Astrocyte (in vitro differentiated cells and primary cell): ENCODE results near the gene CLIP2. TPM values are rescaled to one million over a fixed set of nuclear protein-coding genes. Genes with fewer than 3 reads are reported as not detected.

Source experiments
- DNase-seq: peaks from one replicate; pipeline ENCODE4 v3.0.0-alpha.2; 2010; ENCODE audit warnings: low read depth
- FAIRE-seq: peaks from 2 replicates; lab custom pipeline; 2011; peaks lifted over from hg19 to GRCh38; lab: Jason Lieb, UNC
- H2AFZ ChIP-seq: 2 replicates; pipeline ENCODE4 v1.6.0; 2012; ENCODE audit warnings: low read depth, low read length, inconsistent platforms
- H3K27ac ChIP-seq: 2 replicates; pipeline ENCODE4 v1.5.1; 2011; ENCODE audit warnings: low read depth, low read length, inconsistent platforms
- H3K27me3 ChIP-seq: 2 replicates; pipeline ENCODE4 v1.6.0; 2011; ENCODE audit warnings: low read length, inconsistent platforms; ENCODE audit not compliant: insufficient read depth
- H3K36me3 ChIP-seq: 2 replicates; pipeline ENCODE4 v1.5.1; 2011; ENCODE audit warnings: low read length, inconsistent platforms; ENCODE audit not compliant: insufficient read depth
- H3K4me1 ChIP-seq: 2 replicates; pipeline ENCODE4 v1.5.1; 2011; ENCODE audit warnings: low read length, inconsistent platforms; ENCODE audit not compliant: insufficient read depth
- H3K4me2 ChIP-seq: 2 replicates; pipeline ENCODE4 v1.6.0; 2012; ENCODE audit warnings: low read length, inconsistent platforms
- H3K4me3 ChIP-seq: 2 replicates; pipeline ENCODE4 v1.5.1; 2011; ENCODE audit warnings: low read depth, mild to moderate bottlenecking, low read length, inconsistent platforms; ENCODE audit not compliant: insufficient read depth
- H3K79me2 ChIP-seq: 2 replicates; pipeline ENCODE4 v1.6.0; 2012; ENCODE audit warnings: mild to moderate bottlenecking, low read length, inconsistent platforms; ENCODE audit not compliant: insufficient read depth
- H3K9ac ChIP-seq: 2 replicates; pipeline ENCODE4 v1.6.0; 2012; ENCODE audit warnings: mild to moderate bottlenecking, low read length, inconsistent platforms
- H3K9me3 ChIP-seq: 2 replicates; pipeline ENCODE4 v1.5.1; 2012; ENCODE audit warnings: low read depth, mild to moderate bottlenecking, low read length, inconsistent platforms; ENCODE audit not compliant: insufficient read depth
- H4K20me1 ChIP-seq: 2 replicates; pipeline ENCODE4 v1.6.0; 2012; ENCODE audit warnings: low read length, inconsistent platforms; ENCODE audit not compliant: insufficient read depth
- H3K27ac Mint-ChIP-seq: one replicate; pipeline ENCODE4 v1.8.0; 2021; ENCODE audit warnings: mild to moderate bottlenecking, mixed read lengths; ENCODE audit not compliant: unreplicated experiment
- H3K27me3 Mint-ChIP-seq: one replicate; pipeline ENCODE4 v1.8.0; 2021; ENCODE audit warnings: low read depth, mixed read lengths; ENCODE audit not compliant: unreplicated experiment
- H3K36me3 Mint-ChIP-seq: one replicate; pipeline ENCODE4 v1.8.0; 2021; ENCODE audit warnings: low read depth, mixed read lengths; ENCODE audit not compliant: unreplicated experiment
- H3K4me1 Mint-ChIP-seq: one replicate; pipeline ENCODE4 v1.8.0; 2021; ENCODE audit warnings: low read depth, mixed read lengths; ENCODE audit not compliant: unreplicated experiment
- H3K4me3 Mint-ChIP-seq: one replicate; pipeline ENCODE4 v1.8.0; 2021; ENCODE audit warnings: mild to moderate bottlenecking, moderate library complexity, mixed read lengths; ENCODE audit not compliant: unreplicated experiment
- H3K9me3 Mint-ChIP-seq: one replicate; pipeline ENCODE4 v1.8.0; 2021; ENCODE audit warnings: mild to moderate bottlenecking, mixed read lengths; ENCODE audit not compliant: unreplicated experiment
- EZH2 ChIP-seq: IDR thresholded peaks from 2 replicates; pipeline ENCODE4 v1.6.1; 2012; ENCODE audit warnings: mild to moderate bottlenecking, low read length, inconsistent platforms; ENCODE audit not compliant: insufficient read depth
- total RNA-seq: library from RNA; stranded (reverse); gene quantifications from 2 replicates; pipeline ENCODE4 v1.2.1, GENCODE V29; 2021
- TF ChIP-seq, protein P1 (sequence below): IDR thresholded peaks from 2 replicates; pipeline ENCODE4 v1.5.1; 2011; ENCODE audit warnings: low read depth, mild to moderate bottlenecking, inconsistent platforms, low read length, moderate library complexity; ENCODE audit not compliant: insufficient read depth

Gene CLIP2
- total RNA-seq, 1 donor from 2014 or later, result 31.4 TPM

DNA sequence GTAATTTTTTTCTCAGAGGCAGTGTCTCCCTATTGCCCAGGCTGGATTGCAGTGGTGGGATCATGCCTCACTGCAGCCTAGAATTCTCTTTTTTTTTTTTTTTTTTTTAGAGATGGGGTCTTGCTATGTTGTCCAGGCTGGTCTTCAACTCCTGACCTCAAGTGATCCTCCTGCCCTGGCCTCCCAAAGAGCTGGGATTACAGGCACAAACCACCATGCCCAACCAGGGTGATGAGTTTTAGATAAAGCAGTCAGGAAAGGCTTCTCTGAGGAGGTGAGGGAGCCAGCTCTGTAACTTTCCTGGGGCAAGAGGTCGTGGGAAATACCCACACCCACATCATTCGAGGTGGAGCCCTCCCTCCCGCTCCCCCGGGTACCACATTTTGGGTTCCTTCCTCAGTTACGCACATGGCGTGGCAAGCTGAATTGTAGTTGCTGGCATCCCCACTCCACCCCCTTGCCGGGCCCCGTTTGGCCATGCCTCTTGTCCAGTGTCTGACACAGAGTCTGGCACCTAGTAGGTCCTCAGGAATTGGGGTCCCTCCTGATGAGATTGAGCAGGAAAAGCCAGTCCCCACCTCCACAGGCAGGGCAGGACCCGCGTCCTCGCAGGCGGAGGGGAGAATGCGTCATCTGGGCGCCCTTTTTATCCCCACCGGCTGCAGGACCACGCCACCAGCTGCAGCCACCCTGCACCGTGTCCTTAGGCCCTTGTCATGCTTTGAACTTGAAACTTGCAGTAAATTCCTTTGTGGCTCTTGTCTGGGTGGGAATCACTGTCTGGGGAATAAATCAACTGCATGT is 43.4 kb downstream of the CLIP2 start:
- H3K27me3 Mint-ChIP-seq, result no peaks in the 10 kb centered on the region
- no peak for FAIRE-seq
- H3K9me3 ChIP-seq, result no peaks in the 10 kb centered on the region
- peak overlapping the region; percentile 40 for H3K4me3 Mint-ChIP-seq
- H3K4me1 Mint-ChIP-seq, result peaks cover 3% of the 10 kb centered on the region
- TF ChIP-seq, protein P1, sequence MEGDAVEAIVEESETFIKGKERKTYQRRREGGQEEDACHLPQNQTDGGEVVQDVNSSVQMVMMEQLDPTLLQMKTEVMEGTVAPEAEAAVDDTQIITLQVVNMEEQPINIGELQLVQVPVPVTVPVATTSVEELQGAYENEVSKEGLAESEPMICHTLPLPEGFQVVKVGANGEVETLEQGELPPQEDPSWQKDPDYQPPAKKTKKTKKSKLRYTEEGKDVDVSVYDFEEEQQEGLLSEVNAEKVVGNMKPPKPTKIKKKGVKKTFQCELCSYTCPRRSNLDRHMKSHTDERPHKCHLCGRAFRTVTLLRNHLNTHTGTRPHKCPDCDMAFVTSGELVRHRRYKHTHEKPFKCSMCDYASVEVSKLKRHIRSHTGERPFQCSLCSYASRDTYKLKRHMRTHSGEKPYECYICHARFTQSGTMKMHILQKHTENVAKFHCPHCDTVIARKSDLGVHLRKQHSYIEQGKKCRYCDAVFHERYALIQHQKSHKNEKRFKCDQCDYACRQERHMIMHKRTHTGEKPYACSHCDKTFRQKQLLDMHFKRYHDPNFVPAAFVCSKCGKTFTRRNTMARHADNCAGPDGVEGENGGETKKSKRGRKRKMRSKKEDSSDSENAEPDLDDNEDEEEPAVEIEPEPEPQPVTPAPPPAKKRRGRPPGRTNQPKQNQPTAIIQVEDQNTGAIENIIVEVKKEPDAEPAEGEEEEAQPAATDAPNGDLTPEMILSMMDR, result no peak
- TF ChIP-seq EZH2, result no peak
- H3K36me3 Mint-ChIP-seq, result peaks cover 12% of the 10 kb centered on the region
- H3K9ac ChIP-seq, result no peak overlapping the region
- no peak overlapping the region for H3K27ac ChIP-seq
- peaks cover 17% of the 10 kb centered on the region for H4K20me1 ChIP-seq
- no peak overlapping the region for H3K4me2 ChIP-seq
- H3K36me3 ChIP-seq, result no peaks in the 10 kb centered on the region
- H3K79me2 ChIP-seq, result no peaks in the 10 kb centered on the region
- peaks cover 7% of the 10 kb centered on the region for H3K4me1 ChIP-seq
- DNase-seq, result no peak
- no peaks in the 10 kb centered on the region for H3K27me3 ChIP-seq
- H3K4me3 ChIP-seq, result no peak overlapping the region
- H2AFZ ChIP-seq, result no peak overlapping the region
- H3K27ac Mint-ChIP-seq, result no peak overlapping the region
- no peaks in the 10 kb centered on the region for H3K9me3 Mint-ChIP-seq

DNA sequence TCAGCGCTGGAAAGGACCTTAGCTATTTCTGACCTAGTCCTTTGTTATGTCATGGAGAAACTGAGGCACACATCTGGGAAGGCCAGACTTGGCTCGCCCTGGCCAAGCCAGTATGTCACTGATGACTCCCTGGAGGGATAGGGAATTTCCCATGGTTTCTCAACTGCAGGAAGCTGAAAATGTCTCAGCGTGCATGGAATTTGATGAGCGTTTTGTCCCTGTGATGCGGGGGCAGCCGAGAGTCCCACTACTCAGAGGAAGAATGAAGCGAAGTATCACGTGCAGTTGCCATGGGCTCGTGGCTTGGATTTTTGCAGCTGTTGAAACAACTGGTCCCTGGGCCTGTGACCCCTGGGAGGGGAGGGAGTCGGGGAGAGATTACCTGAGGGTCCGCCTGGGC is 44.8 kb downstream of the CLIP2 start:
- H3K4me2 ChIP-seq, result no peak overlapping the region
- H3K36me3 Mint-ChIP-seq, result peaks cover 8% of the 10 kb centered on the region
- peaks cover 7% of the 10 kb centered on the region for H3K4me1 ChIP-seq
- no peaks in the 10 kb centered on the region for H3K79me2 ChIP-seq
- no peak overlapping the region for H3K4me3 ChIP-seq
- no peaks in the 10 kb centered on the region for H3K27me3 Mint-ChIP-seq
- peaks cover 3% of the 10 kb centered on the region for H3K4me1 Mint-ChIP-seq
- H3K9me3 Mint-ChIP-seq, result no peaks in the 10 kb centered on the region
- H3K9me3 ChIP-seq, result no peaks in the 10 kb centered on the region
- FAIRE-seq, result peak; percentile 49
- peak overlapping the region; percentile 68 for H3K27ac ChIP-seq
- no peaks in the 10 kb centered on the region for H3K36me3 ChIP-seq
- no peak for TF ChIP-seq EZH2
- TF ChIP-seq, protein P1, result no peak
- peaks cover 9% of the 10 kb centered on the region for H4K20me1 ChIP-seq
- H3K9ac ChIP-seq, result peak overlapping the region; percentile 58
- no peaks in the 10 kb centered on the region for H3K27me3 ChIP-seq
- H3K4me3 Mint-ChIP-seq, result no peak overlapping the region
- peak; percentile 62 for DNase-seq
- peak overlapping the region; percentile 10 for H3K27ac Mint-ChIP-seq
- no peak overlapping the region for H2AFZ ChIP-seq

DNA sequence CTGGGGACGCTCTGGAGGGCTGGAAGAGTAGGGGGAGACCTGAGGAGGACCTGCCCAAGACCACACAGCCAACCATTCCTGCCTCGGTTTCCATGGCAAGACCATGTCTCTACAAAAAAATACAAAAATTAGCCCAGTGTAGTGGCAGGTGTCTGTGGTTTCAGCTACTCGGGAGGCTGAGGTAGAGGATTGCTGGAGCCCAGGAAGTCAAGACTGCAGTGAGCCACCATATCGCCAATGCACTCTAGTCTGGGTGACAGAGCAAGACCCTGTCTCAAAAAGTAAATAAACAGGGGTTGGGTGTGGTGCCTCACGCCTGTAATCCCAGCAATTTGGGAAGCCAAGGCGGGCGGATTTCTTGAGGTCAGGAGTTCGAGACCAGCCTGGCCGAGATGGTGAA is 48.7 kb downstream of the CLIP2 start:
- Histone ChIP-seq H3K36me3 (no peaks in the 10 kb centered on the region), H4K20me1 (peaks cover 12% of the 10 kb centered on the region), H3K9ac (no peak overlapping the region), H3K27ac (no peak overlapping the region), H3K4me2 (no peak overlapping the region), H3K9me3 (no peaks in the 10 kb centered on the region), H2AFZ (no peak overlapping the region), H3K27me3 (no peaks in the 10 kb centered on the region), H3K79me2 (no peaks in the 10 kb centered on the region), H3K4me3 (no peak overlapping the region), H3K4me1 (peaks cover 7% of the 10 kb centered on the region)
- TF ChIP-seq, protein P1, result no peak
- no peak for TF ChIP-seq EZH2
- no peaks in the 10 kb centered on the region for H3K27me3 Mint-ChIP-seq
- H3K4me1 Mint-ChIP-seq, result peaks cover 3% of the 10 kb centered on the region
- FAIRE-seq (no peak), DNase-seq (no peak)
- no peaks in the 10 kb centered on the region for H3K9me3 Mint-ChIP-seq
- H3K4me3 Mint-ChIP-seq, result no peak overlapping the region
- H3K36me3 Mint-ChIP-seq, result peaks cover 14% of the 10 kb centered on the region
- H3K27ac Mint-ChIP-seq, result no peak overlapping the region
